Measurements from ENCODE around the gene PRKN.

Gene PRKN

GRCh38 chr6:162267126-162267525 is 460.4 kb downstream of the PRKN start:
- Histone ChIP-seq H3K27ac (no peak overlapping the region), H3K4me1 (no peaks in the 10 kb centered on the region), H3K9me3 (no peaks in the 10 kb centered on the region), H3K4me3 (no peak overlapping the region), H3K27me3 (no peaks in the 10 kb centered on the region), H3K36me3 (no peaks in the 10 kb centered on the region)
- no peak for DNase-seq
- intact Hi-C loops (cut with DNase I; ENCODE audit: low total_unique reads): no loop called here
- TF ChIP-seq CTCF (IDR thresholded peaks at IDR 0.05): no peak

- intact Hi-C loops (cut with DNase I; ENCODE audit: low total_unique reads): no loop called here
- Histone ChIP-seq H3K27ac (no peak overlapping the region), H3K27me3 (no peaks in the 10 kb centered on the region), H3K4me3 (no peak overlapping the region), H3K9me3 (no peaks in the 10 kb centered on the region), H3K4me1 (no peaks in the 10 kb centered on the region), H3K36me3 (no peaks in the 10 kb centered on the region)
- TF ChIP-seq CTCF (IDR thresholded peaks at IDR 0.05): no peak
- DNase-seq: no peak
Observed at GRCh38 chr6:162264581-162264980, 463.0 kb downstream of the PRKN start.

GRCh38 chr6:162262466-162263196 is 464.9 kb downstream of the PRKN start:
- TF ChIP-seq CTCF (IDR thresholded peaks at IDR 0.05): no peak
- Histone ChIP-seq H3K4me1 (no peaks in the 10 kb centered on the region), H3K27ac (no peak overlapping the region), H3K27me3 (no peaks in the 10 kb centered on the region), H3K9me3 (no peaks in the 10 kb centered on the region), H3K4me3 (no peak overlapping the region), H3K36me3 (no peaks in the 10 kb centered on the region)
- intact Hi-C loops (cut with DNase I; ENCODE audit: low total_unique reads): no loop called here
- no peak for DNase-seq

GRCh38 chr6:162261598-162261997 is 466.0 kb downstream of the PRKN start:
- Histone ChIP-seq H3K4me1 (no peaks in the 10 kb centered on the region), H3K9me3 (no peaks in the 10 kb centered on the region), H3K36me3 (no peaks in the 10 kb centered on the region), H3K27me3 (no peaks in the 10 kb centered on the region), H3K4me3 (no peak overlapping the region), H3K27ac (no peak overlapping the region)
- DNase-seq: no peak
- no peak for TF ChIP-seq CTCF (IDR thresholded peaks at IDR 0.05)
- intact Hi-C loops (cut with DNase I; ENCODE audit: low total_unique reads): no loop called here

- Histone ChIP-seq H3K4me3 (no peak overlapping the region), H3K9me3 (no peaks in the 10 kb centered on the region), H3K27me3 (no peaks in the 10 kb centered on the region), H3K36me3 (no peaks in the 10 kb centered on the region), H3K4me1 (no peaks in the 10 kb centered on the region), H3K27ac (no peak overlapping the region)
- TF ChIP-seq CTCF (IDR thresholded peaks at IDR 0.05): no peak
- intact Hi-C loops (cut with DNase I; ENCODE audit: low total_unique reads): no loop called here
- no peak for DNase-seq
Observed at GRCh38 chr6:162260027-162260426, 467.5 kb downstream of the PRKN start.

- H3K9me3 ChIP-seq: no peaks in the 10 kb centered on the region
- H3K27me3 ChIP-seq: no peaks in the 10 kb centered on the region
- no peak overlapping the region for H3K4me3 ChIP-seq
- H3K36me3 ChIP-seq: no peaks in the 10 kb centered on the region
- intact Hi-C loops (cut with DNase I; ENCODE audit: low total_unique reads): no loop called here
- DNase-seq: no peak
- no peaks in the 10 kb centered on the region for H3K4me1 ChIP-seq
- no peak overlapping the region for H3K27ac ChIP-seq
- TF ChIP-seq CTCF (IDR thresholded peaks at IDR 0.05): no peak
Observed at GRCh38 chr6:162258647-162259046, 468.9 kb downstream of the PRKN start.

All from tibial artery (tissue), 4 donors.